Measurements from ENCODE around the gene TSPAN5.

TSPAN5 gene

DNA sequence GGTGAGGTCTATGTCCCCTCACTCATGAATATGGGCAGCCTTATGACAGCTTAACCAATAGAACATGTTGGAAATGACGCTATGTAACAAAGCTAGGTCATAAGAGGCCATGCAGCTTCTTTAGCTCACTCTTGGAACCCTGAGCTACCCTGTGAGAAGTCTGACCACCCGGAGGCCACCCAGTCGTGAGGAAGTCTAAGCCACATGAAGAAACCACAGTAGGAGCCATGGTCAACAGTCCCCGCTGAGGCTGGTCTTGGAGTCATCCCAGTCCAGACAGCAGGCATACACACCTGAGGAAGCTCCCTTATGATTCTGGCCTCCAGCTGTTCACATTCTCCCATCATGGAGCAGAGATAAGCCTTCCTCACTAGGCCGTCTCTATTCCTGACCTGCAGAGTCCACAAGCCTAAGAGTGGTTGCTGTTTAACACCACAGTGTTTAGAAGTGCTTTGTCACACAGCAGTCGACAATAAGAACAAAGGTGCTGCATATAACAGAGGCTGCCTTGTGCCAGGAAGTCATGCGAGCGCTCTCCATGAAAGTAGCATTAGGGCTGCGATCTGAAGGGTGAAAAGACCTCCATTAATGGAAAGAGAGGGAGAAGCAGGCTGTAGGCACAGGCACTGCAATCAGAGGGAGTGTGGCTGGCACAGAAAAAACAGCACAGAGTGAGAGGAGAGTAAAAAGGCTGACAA, 38.2 kb downstream of the TSPAN5 start:
- no peak for DNase-seq (ENCODE audit: low read depth in 3 of 3, low spot score in 1 of 3)

DNA sequence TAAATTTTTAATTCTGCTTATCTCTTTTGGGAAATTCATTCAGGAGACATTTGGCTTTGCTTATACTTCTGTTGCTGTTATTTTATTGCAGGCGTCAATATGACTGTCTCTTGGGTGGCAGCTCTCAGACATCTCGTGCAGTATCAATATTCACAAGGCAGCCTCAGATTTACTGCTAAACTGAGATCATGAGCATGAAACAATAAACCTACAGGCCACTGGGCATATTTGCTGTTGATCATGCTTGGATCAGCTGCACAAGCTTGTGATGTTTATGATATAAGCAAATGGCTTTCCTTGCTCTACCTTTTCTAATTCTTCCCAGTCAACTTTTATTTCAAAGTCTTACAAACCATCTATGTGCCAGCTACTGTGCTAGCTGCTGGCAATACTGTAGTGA, 39.2 kb downstream of the TSPAN5 start:
- DNase-seq (ENCODE audit: low read depth in 3 of 3, low spot score in 1 of 3): no peak

GRCh38 chr4:98618680-98619079, 39.7 kb downstream of the TSPAN5 start:
- DNase-seq (ENCODE audit: low read depth in 3 of 3, low spot score in 1 of 3): no peak

GRCh38 chr4:98617358-98618047, 40.9 kb downstream of the TSPAN5 start:
- no peak for DNase-seq (ENCODE audit: low read depth in 3 of 3, low spot score in 1 of 3)

DNA sequence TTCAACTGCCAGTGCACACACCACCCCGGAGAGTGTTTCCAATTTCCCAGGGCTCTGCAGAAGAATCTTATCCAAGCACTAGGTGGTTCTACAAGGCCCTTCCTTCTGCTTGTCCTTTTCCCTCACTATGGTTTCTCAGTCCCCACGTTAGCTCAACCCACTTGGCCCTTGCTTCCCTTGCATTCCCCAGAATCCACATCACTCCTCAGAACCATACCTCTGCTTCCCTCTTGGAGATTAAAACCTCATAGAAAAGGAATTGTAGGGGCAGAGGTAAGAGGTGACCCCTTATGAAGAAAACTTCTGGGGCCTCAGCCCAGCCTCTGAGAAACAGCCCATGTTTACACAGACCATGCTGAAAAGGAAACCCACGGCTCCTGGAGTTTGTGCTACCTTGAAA, 42.4 kb downstream of the TSPAN5 start:
- DNase-seq (ENCODE audit: low read depth in 3 of 3, low spot score in 1 of 3): no peak

DNA sequence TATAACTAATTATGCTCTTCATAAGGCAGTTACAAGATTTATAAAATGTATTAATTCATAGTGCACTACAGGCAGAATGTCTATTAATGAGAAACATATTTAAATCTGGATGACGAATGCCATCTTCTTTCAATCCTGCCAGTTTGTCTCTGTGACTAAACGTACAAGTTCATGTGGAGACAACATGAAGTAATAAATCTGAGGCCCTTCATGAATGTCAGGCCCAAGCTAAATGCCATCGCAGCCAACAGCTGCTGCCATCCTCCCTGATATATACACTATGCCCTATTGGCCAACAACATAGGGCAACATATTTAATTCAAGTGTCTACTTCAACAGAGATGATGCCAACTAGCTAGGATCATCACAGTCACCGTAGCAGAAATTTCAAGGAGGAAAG, 43.7 kb downstream of the TSPAN5 start:
- DNase-seq (ENCODE audit: low read depth in 3 of 3, low spot score in 1 of 3): no peak

GRCh38 chr4:98614094-98614493, 44.3 kb downstream of the TSPAN5 start:
- no peak for DNase-seq (ENCODE audit: low read depth in 3 of 3, low spot score in 1 of 3)

- DNase-seq (ENCODE audit: low read depth in 3 of 3, low spot score in 1 of 3): no peak
Observed at GRCh38 chr4:98613453-98614075, 44.8 kb downstream of the TSPAN5 start.

GRCh38 chr4:98612318-98613250, 45.8 kb downstream of the TSPAN5 start:
- no peak for DNase-seq (ENCODE audit: low read depth in 3 of 3, low spot score in 1 of 3)

- DNase-seq (ENCODE audit: low read depth in 3 of 3, low spot score in 1 of 3): no peak
Observed at GRCh38 chr4:98611677-98612317, 46.6 kb downstream of the TSPAN5 start.

- no peak for DNase-seq (ENCODE audit: low read depth in 3 of 3, low spot score in 1 of 3)
Observed at GRCh38 chr4:98610926-98611676, 47.3 kb downstream of the TSPAN5 start.

- DNase-seq (ENCODE audit: low read depth in 3 of 3, low spot score in 1 of 3): no peak
Observed at GRCh38 chr4:98610431-98610830, 48.0 kb downstream of the TSPAN5 start.

DNA sequence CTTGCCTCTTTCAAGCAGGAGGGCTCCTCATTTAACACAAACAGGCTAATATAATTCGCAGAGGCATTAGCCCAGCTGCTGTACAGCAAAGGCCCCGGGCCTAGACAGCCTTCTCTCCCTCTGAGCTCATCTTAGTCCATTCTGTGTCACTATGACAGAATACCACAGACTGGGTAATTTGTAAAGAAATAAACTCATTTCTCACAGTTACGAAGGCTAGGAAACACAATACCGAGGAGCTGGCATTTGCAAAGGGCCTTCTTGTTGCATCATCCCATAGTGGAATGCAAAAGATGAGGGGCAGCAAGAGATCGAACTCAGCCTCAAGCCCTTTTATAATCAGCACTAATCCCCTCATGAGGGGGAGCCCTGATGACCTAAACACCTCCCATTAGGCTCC, 48.5 kb downstream of the TSPAN5 start:
- no peak for DNase-seq (ENCODE audit: low read depth in 3 of 3, low spot score in 1 of 3)

DNA sequence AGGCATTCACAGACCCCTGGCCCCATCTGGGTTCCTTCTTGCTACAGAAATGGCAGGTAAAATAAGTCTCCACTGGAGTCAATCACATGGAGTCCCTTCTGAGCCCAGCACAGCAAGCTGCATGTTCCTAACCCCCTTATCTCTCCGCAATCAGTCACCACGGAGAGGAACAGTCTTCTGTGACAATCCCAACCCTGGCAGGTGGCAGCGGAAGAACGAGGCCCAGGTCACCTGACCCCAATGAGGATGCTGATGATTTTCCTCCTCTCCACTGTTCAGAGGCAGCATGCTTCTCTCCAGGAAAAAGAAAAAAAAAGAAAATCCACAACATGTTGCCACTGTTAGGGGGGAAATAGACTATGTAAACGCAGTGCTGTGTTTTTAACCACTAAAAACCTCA, 50.1 kb downstream of the TSPAN5 start:
- no peak for DNase-seq (ENCODE audit: low read depth in 3 of 3, low spot score in 1 of 3)

DNA sequence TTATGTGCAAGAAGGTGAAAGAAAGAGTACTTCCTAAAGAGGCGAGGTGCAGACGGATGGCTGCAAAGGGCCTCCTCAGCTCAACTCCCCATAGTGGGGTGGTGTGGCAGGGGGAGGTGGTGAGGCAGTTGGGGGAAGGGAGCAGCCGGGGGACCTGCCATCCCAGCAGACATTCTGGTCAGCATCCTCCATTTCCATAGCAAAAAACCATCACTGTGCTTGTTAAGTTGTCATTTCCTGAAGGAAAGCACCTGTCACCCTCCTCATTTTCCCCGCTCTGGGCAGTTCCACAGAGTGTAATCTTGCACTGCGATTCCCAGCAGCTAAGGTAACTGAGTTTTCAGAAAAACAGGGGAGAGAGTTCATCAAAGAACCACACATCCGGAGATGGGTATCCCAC, 51.5 kb downstream of the TSPAN5 start:
- DNase-seq (ENCODE audit: low read depth in 3 of 3, low spot score in 1 of 3): no peak

- DNase-seq (ENCODE audit: low read depth in 3 of 3, low spot score in 1 of 3): no peak
Observed at GRCh38 chr4:98605216-98605615, 53.2 kb downstream of the TSPAN5 start.

- DNase-seq (ENCODE audit: low read depth in 3 of 3, low spot score in 1 of 3): no peak
Observed at GRCh38 chr4:98604723-98605122, 53.7 kb downstream of the TSPAN5 start.

DNA sequence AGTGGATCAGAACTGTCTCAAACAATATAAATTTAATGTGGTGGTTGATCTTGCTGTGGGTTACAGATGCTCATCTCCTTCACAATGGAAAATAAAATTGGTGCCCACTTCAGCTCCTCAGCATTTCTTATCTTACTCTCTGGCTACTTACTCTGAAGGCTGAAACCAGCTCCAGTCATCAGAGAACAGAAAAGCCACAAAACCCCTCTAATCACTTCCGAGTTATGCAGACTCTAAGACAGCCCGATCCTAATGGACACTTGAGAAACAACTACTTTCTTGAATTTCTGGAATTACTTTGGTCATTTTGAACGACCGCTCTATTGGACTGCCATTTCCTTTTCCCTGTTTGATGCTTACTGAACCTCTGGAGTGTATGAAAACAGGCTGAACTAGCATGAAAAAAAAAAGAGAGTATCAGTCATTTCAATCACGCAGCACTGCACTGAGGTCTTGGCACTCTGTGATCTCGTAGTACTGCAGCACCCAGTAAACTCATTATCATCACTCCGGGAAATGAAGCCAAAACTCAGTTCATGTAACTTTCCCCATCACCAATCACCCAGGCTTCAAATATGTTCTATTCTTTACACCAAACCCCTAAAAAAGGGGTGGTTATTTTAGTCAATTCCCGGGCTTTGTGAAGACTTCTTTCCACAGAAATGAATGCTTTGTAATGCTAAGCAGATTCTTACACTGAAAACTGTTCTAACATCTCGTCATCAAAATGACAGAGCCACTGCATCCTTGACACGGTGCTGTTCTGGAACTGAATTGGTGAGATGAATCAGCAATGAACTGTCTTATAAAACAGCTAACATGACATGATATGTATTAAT, 54.5 kb downstream of the TSPAN5 start:
- DNase-seq (ENCODE audit: low read depth in 3 of 3, low spot score in 1 of 3): no peak

GRCh38 chr4:98602270-98602669, 56.1 kb downstream of the TSPAN5 start:
- no peak for DNase-seq (ENCODE audit: low read depth in 3 of 3, low spot score in 1 of 3)

Data from stimulated activated CD4-positive, alpha-beta T cell treated with anti-CD3 and anti-CD28 coated beads, TNF-alpha, amount 100 ng/mL, for 1 hour (primary cell).